GM12891 (cell line): ENCODE data around the gene OPCML.

Experiments
- POLR2A ChIP-seq: IDR thresholded peaks from 2 replicates; pipeline ENCODE4 v1.6.1; 2011; ENCODE audit warnings: low read depth, low read length, control low read depth
- POLR2AphosphoS5 ChIP-seq: IDR thresholded peaks from 2 replicates; pipeline ENCODE4 v1.6.1; 2011; ENCODE audit warnings: low read depth, low read length, control low read depth
- POU2F2 ChIP-seq: IDR thresholded peaks from 2 replicates; pipeline ENCODE4 v1.6.1; 2011; ENCODE audit warnings: low read depth, mild to moderate bottlenecking, control low read depth, low read length, moderate library complexity

DNA sequence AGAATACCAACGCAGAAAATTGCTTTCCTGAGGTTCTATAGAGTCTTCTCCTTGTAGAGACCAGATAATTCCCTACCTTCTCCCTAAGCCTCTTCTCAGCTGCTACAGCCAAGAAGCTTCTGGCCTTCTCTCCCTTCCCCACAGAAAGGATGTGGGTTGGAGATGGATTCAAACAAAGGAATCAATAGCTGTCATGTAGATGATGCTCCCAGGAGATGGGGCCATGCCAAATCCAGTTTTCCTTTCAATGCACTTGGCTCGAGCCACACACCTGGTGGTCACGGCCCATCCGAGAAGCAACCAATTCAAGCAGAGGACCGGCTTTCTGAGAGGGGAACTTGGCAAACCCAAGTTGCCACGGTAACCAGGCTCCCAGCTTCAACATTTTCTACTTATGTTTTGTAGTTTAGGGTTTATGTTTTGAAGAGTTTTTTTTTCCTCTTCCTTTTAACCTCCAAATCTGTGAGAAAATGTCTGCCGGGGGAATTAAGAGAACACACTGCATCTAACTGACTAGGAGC, 31.3 kb upstream of the OPCML start:
- TF ChIP-seq POLR2A = no peak
- TF ChIP-seq POLR2AphosphoS5 = no peak
- TF ChIP-seq POU2F2 = no peak
